MM.1S (cell line): ENCODE measurements around the gene ANGPTL5.
A peak's percentile ranks its signal among the peaks of the same experiment; 100 is the strongest.
"Not testable (repeated sequence)": the region's sequence is repeated elsewhere in the genome, so short reads cannot be mapped to it uniquely, and the experiment has no call there.

Source experiments
- DNase-seq: peaks from one replicate; pipeline ENCODE4 v3.0.0-alpha.2; 2015
- H2AFZ ChIP-seq: fragments of 300-600 bp; sonication (generic); 2 replicates; pipeline ENCODE4 v1.6.0; 2016; ENCODE audit warnings: antibody characterized with exemption, low read length
- H3F3A ChIP-seq: fragments of 300-600 bp; sonication (generic); 2 replicates; pipeline ENCODE4 v1.6.1; 2016; ENCODE audit warnings: mild to moderate bottlenecking, antibody characterized with exemption, low read length, moderate library complexity, mixed read lengths; ENCODE audit not compliant: insufficient read depth
- H3K27ac ChIP-seq: fragments of 300-600 bp; sonication (generic); 2 replicates; pipeline ENCODE4 v1.5.1; 2016; ENCODE audit warnings: mild to moderate bottlenecking, low read length
- H3K27me3 ChIP-seq: fragments of 300-600 bp; sonication (generic); replicated peaks from 2 replicates; pipeline ENCODE4 v1.6.0; 2016; ENCODE audit warnings: low read length; ENCODE audit not compliant: insufficient read depth
- H3K36me3 ChIP-seq: fragments of 300-600 bp; sonication (generic); replicated peaks from 2 replicates; pipeline ENCODE4 v1.6.1; 2016; ENCODE audit warnings: mild to moderate bottlenecking, low read length, mixed read lengths; ENCODE audit not compliant: insufficient read depth
- H3K4me1 ChIP-seq: fragments of 300-600 bp; sonication (generic); 2 replicates; pipeline ENCODE4 v1.6.1; 2016; ENCODE audit warnings: low read length, mixed read lengths
- H3K4me2 ChIP-seq: fragments of 300-600 bp; sonication (generic); 2 replicates; pipeline ENCODE4 v1.6.0; 2016; ENCODE audit warnings: low read depth, low read length
- H3K4me3 ChIP-seq: fragments of 300-600 bp; sonication (generic); 2 replicates; pipeline ENCODE4 v1.5.1; 2016; ENCODE audit warnings: low read length, mixed read lengths
- H3K79me2 ChIP-seq: fragments of 300-600 bp; sonication (generic); 2 replicates; pipeline ENCODE4 v1.6.1; 2016; ENCODE audit warnings: mixed run types, low read length, mixed read lengths
- H3K9ac ChIP-seq: fragments of 300-600 bp; sonication (generic); 2 replicates; pipeline ENCODE4 v1.6.1; 2016; ENCODE audit warnings: low read length, mixed read lengths
- H3K9me2 ChIP-seq: fragments of 300-600 bp; sonication (generic); replicated peaks from 2 replicates; pipeline ENCODE4 v1.6.1; 2016; ENCODE audit warnings: mild to moderate bottlenecking, low read length, mixed read lengths; ENCODE audit not compliant: insufficient read depth
- H3K9me3 ChIP-seq: fragments of 300-600 bp; sonication (generic); replicated peaks from 2 replicates; pipeline ENCODE4 v1.6.1; 2016; ENCODE audit warnings: mild to moderate bottlenecking, low read length, mixed read lengths; ENCODE audit not compliant: insufficient read depth
- H4K20me1 ChIP-seq: fragments of 300-600 bp; sonication (generic); 2 replicates; pipeline ENCODE4 v1.6.1; 2016; ENCODE audit warnings: mild to moderate bottlenecking, low read length, moderate library complexity, mixed read lengths; ENCODE audit not compliant: insufficient read depth
- EZH2 ChIP-seq: fragments of 300-600 bp; sonication (generic); optimal IDR thresholded peaks from 2 replicates; pipeline ENCODE3; 2017; ENCODE audit warnings: low read depth, mild to moderate bottlenecking, antibody characterized with exemption, low read length, mixed read lengths
- EZH2phosphoT487 ChIP-seq: fragments of 300-600 bp; sonication (generic); IDR thresholded peaks from 2 replicates; pipeline ENCODE4 v1.6.1; 2018; ENCODE audit warnings: antibody characterized with exemption, low read length
- TF ChIP-seq, protein P1 (sequence below): fragments of 300-600 bp; sonication (generic); IDR thresholded peaks from 2 replicates; pipeline ENCODE4 v1.5.1; 2016; ENCODE audit warnings: antibody characterized with exemption, low read length, mixed read lengths

The ANGPTL5 gene

DNA sequence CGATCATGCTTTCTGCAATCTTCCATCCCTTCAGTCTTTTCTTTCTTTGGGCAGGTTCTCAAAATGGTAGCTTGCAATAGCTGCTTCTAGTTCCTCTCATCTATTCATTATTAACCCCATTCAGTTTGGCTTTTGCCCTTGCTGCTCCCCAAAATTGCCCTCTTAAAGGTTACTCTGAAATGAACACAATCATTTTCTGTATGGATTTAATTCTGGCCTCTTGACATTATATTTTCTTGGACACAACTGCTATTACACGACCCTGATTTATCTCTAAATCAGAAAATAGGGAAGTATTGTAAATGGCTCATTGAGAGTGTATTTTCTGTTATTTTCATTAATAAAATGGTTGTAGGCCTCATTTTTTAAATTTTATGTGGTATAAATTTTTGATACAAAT is at the start of gene ANGPTL5:
Gene ANGPTL5 (minus strand): TSS at position 101 of the 400 bp plus-strand sequence. CDS start 8,613 bp downstream, outside the sequence.
- Histone ChIP-seq H3K4me1 (peaks cover 13% of the 10 kb centered on the region), H3K27me3 (no peaks in the 10 kb centered on the region), H2AFZ (peak within 1 kb of the TSS; percentile 87), H3K36me3 (no peaks in the 10 kb centered on the region), H4K20me1 (no peaks in the 10 kb centered on the region), H3K4me3 (peak within 1 kb of the TSS; percentile 84), H3K9me3 (no peaks in the 10 kb centered on the region), H3K79me2 (no peaks in the 10 kb centered on the region), H3K9me2 (no peaks in the 10 kb centered on the region), H3K9ac (peak within 1 kb of the TSS; percentile 95), H3K4me2 (peak within 1 kb of the TSS; percentile 95), H3F3A (peaks cover 12% of the 10 kb centered on the region), H3K27ac (peak within 1 kb of the TSS; percentile 96)
- DNase-seq, result no peak
- TF ChIP-seq EZH2 (no peak), EZH2phosphoT487 (no peak)
- TF ChIP-seq, protein P1, sequence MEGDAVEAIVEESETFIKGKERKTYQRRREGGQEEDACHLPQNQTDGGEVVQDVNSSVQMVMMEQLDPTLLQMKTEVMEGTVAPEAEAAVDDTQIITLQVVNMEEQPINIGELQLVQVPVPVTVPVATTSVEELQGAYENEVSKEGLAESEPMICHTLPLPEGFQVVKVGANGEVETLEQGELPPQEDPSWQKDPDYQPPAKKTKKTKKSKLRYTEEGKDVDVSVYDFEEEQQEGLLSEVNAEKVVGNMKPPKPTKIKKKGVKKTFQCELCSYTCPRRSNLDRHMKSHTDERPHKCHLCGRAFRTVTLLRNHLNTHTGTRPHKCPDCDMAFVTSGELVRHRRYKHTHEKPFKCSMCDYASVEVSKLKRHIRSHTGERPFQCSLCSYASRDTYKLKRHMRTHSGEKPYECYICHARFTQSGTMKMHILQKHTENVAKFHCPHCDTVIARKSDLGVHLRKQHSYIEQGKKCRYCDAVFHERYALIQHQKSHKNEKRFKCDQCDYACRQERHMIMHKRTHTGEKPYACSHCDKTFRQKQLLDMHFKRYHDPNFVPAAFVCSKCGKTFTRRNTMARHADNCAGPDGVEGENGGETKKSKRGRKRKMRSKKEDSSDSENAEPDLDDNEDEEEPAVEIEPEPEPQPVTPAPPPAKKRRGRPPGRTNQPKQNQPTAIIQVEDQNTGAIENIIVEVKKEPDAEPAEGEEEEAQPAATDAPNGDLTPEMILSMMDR, result no peak

DNA sequence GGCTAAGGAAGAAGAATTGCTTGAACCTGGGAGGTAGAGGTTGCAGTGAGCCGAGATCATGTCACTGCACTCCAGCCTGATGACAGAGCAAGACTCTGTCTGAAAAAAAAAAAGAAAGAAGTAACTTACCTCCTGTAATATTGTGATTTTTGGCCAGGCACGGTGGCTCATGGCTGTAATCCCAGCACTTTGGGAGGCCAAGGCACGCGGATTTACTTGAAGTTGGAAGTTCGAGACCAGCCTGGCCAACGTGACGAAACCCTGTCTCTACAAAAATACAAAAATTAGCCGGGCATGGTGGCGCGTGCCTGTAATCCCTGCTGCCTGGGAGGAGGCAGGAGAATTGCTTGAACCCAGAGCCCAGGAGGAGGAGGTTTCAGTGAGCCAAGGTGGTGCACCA is 47.9 kb upstream of the ANGPTL5 start:
- not testable (repeated sequence) for H3K9ac ChIP-seq, H3K9me2 ChIP-seq, H3K79me2 ChIP-seq, DNase-seq, H3F3A ChIP-seq, H3K9me3 ChIP-seq, H2AFZ ChIP-seq, H3K4me1 ChIP-seq, H3K4me3 ChIP-seq, H4K20me1 ChIP-seq, H3K27me3 ChIP-seq, H3K27ac ChIP-seq, H3K4me2 ChIP-seq, H3K36me3 ChIP-seq

GRCh38 chr11:101960231-101960630 is 43.9 kb upstream of the ANGPTL5 start:
- Histone ChIP-seq H3K4me2 (no peak overlapping the region), H4K20me1 (no peaks in the 10 kb centered on the region), H3K9ac (no peak overlapping the region), H3F3A (no peaks in the 10 kb centered on the region), H3K27ac (no peak overlapping the region), H3K4me1 (no peaks in the 10 kb centered on the region), H2AFZ (no peak overlapping the region), H3K36me3 (no peaks in the 10 kb centered on the region), H3K9me2 (no peaks in the 10 kb centered on the region), H3K27me3 (no peaks in the 10 kb centered on the region), H3K79me2 (no peaks in the 10 kb centered on the region), H3K9me3 (no peaks in the 10 kb centered on the region), H3K4me3 (no peak overlapping the region)
- TF ChIP-seq EZH2 (no peak), EZH2phosphoT487 (no peak)
- TF ChIP-seq, protein P1, result no peak
- no peak for DNase-seq

DNA sequence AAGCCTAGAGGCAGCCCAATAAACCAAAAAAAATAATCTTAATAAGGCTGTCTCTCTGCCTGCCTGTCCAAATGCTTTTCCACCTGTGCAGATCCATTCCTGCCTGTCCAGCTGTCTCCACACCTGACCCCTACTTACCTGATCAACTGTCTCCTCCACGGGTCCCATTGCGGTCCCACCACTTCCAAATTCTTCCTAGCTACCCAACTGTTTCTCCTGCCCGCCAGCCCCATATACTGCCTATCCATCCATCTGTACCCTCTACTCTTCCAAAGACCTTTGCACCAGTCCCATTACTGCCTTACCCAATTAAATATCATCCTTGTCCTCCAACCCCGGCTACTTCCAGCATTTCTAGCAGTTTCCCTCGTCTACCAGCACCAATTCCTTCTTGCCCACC is 39.4 kb upstream of the ANGPTL5 start:
- Histone ChIP-seq H4K20me1 (no peaks in the 10 kb centered on the region), H3K27me3 (no peaks in the 10 kb centered on the region), H3K4me2 (no peak overlapping the region), H3K4me3 (no peak overlapping the region), H3K4me1 (no peaks in the 10 kb centered on the region), H3K36me3 (no peaks in the 10 kb centered on the region), H3K9me2 (no peaks in the 10 kb centered on the region), H3K9me3 (no peaks in the 10 kb centered on the region), H3K79me2 (no peaks in the 10 kb centered on the region), H3F3A (no peaks in the 10 kb centered on the region), H3K9ac (no peak overlapping the region), H2AFZ (no peak overlapping the region), H3K27ac (no peak overlapping the region)
- TF ChIP-seq, protein P1, result no peak
- TF ChIP-seq EZH2phosphoT487, result no peak
- TF ChIP-seq EZH2, result no peak
- DNase-seq, result no peak
